Measurements from ENCODE around the gene NOC4L. TPM values are rescaled to one million over a fixed set of nuclear protein-coding genes. Genes with fewer than 3 reads are reported as not detected.
A peak's percentile ranks its signal among the peaks of the same experiment; 100 is the strongest.
"Not testable (repeated sequence)": the region's sequence is repeated elsewhere in the genome, so short reads cannot be mapped to it uniquely, and the experiment has no call there.

The NOC4L gene
- total RNA-seq, 1 donor, result 3.3 TPM

GRCh38 chr12:132185705-132186104 is 41.4 kb downstream of the NOC4L start:
- no peaks in the 10 kb centered on the region for H3K27me3 ChIP-seq (ENCODE audit: insufficient read depth, low read length)
- no peaks in the 10 kb centered on the region for H3K9me3 ChIP-seq (ENCODE audit: low read depth, low read length)
- H3K4me3 ChIP-seq (ENCODE audit: low read length), result peak overlapping the region; percentile 17
- peaks cover 40% of the 10 kb centered on the region for H3K4me1 ChIP-seq (ENCODE audit: insufficient read depth, low read length)

- Histone ChIP-seq H3K9me3 (ENCODE audit: low read depth, low read length) (no peaks in the 10 kb centered on the region), H3K27me3 (ENCODE audit: insufficient read depth, low read length) (no peaks in the 10 kb centered on the region), H3K4me1 (ENCODE audit: insufficient read depth, low read length) (peaks cover 42% of the 10 kb centered on the region), H3K4me3 (ENCODE audit: low read length) (peak overlapping the region; percentile 17)
Observed at GRCh38 chr12:132186208-132186856, 42.1 kb downstream of the NOC4L start.

- H3K4me3 ChIP-seq (ENCODE audit: low read length), result no peak overlapping the region
- H3K27me3 ChIP-seq (ENCODE audit: insufficient read depth, low read length), result no peaks in the 10 kb centered on the region
- peaks cover 42% of the 10 kb centered on the region for H3K4me1 ChIP-seq (ENCODE audit: insufficient read depth, low read length)
- no peaks in the 10 kb centered on the region for H3K9me3 ChIP-seq (ENCODE audit: low read depth, low read length)
Observed at GRCh38 chr12:132186857-132187620, 42.8 kb downstream of the NOC4L start.

GRCh38 chr12:132187646-132188450 is 43.6 kb downstream of the NOC4L start:
- peaks cover 42% of the 10 kb centered on the region for H3K4me1 ChIP-seq (ENCODE audit: insufficient read depth, low read length)
- H3K9me3 ChIP-seq (ENCODE audit: low read depth, low read length), result no peaks in the 10 kb centered on the region
- no peak overlapping the region for H3K4me3 ChIP-seq (ENCODE audit: low read length)
- H3K27me3 ChIP-seq (ENCODE audit: insufficient read depth, low read length), result no peaks in the 10 kb centered on the region

- Histone ChIP-seq H3K27me3 (ENCODE audit: insufficient read depth, low read length) (no peaks in the 10 kb centered on the region), H3K9me3 (ENCODE audit: low read depth, low read length) (no peaks in the 10 kb centered on the region), H3K4me1 (ENCODE audit: insufficient read depth, low read length) (peaks cover 42% of the 10 kb centered on the region), H3K4me3 (ENCODE audit: low read length) (no peak overlapping the region)
Observed at GRCh38 chr12:132188451-132188901, 44.2 kb downstream of the NOC4L start.

GRCh38 chr12:132188916-132189325 is 44.7 kb downstream of the NOC4L start:
- H3K4me1 ChIP-seq (ENCODE audit: insufficient read depth, low read length), result peaks cover 42% of the 10 kb centered on the region
- no peaks in the 10 kb centered on the region for H3K27me3 ChIP-seq (ENCODE audit: insufficient read depth, low read length)
- no peaks in the 10 kb centered on the region for H3K9me3 ChIP-seq (ENCODE audit: low read depth, low read length)
- peak overlapping the region; percentile 47 for H3K4me3 ChIP-seq (ENCODE audit: low read length)

- Histone ChIP-seq H3K9me3 (ENCODE audit: low read depth, low read length) (no peaks in the 10 kb centered on the region), H3K4me3 (ENCODE audit: low read length) (peak overlapping the region; percentile 47), H3K27me3 (ENCODE audit: insufficient read depth, low read length) (no peaks in the 10 kb centered on the region), H3K4me1 (ENCODE audit: insufficient read depth, low read length) (peaks cover 42% of the 10 kb centered on the region)
Observed at GRCh38 chr12:132189378-132190011, 45.2 kb downstream of the NOC4L start.

GRCh38 chr12:132190012-132190755 is 45.9 kb downstream of the NOC4L start:
- Histone ChIP-seq H3K27me3 (ENCODE audit: insufficient read depth, low read length) (no peaks in the 10 kb centered on the region), H3K4me3 (ENCODE audit: low read length) (peak overlapping the region; percentile 47), H3K4me1 (ENCODE audit: insufficient read depth, low read length) (peaks cover 42% of the 10 kb centered on the region), H3K9me3 (ENCODE audit: low read depth, low read length) (no peaks in the 10 kb centered on the region)

- Histone ChIP-seq H3K9me3 (ENCODE audit: low read depth, low read length) (no peaks in the 10 kb centered on the region), H3K4me1 (ENCODE audit: insufficient read depth, low read length) (peaks cover 34% of the 10 kb centered on the region), H3K4me3 (ENCODE audit: low read length) (no peak overlapping the region), H3K27me3 (ENCODE audit: insufficient read depth, low read length) (no peaks in the 10 kb centered on the region)
Observed at GRCh38 chr12:132190834-132191500, 46.7 kb downstream of the NOC4L start.

GRCh38 chr12:132191715-132192553 is 47.7 kb downstream of the NOC4L start:
- Histone ChIP-seq H3K4me1 (ENCODE audit: insufficient read depth, low read length) (peaks cover 25% of the 10 kb centered on the region), H3K4me3 (ENCODE audit: low read length) (no peak overlapping the region), H3K27me3 (ENCODE audit: insufficient read depth, low read length) (no peaks in the 10 kb centered on the region), H3K9me3 (ENCODE audit: low read depth, low read length) (no peaks in the 10 kb centered on the region)

GRCh38 chr12:132194056-132194455 is 49.8 kb downstream of the NOC4L start:
- Histone ChIP-seq H3K9me3 (ENCODE audit: low read depth, low read length) (no peaks in the 10 kb centered on the region), H3K4me3 (ENCODE audit: low read length) (no peak overlapping the region), H3K27me3 (ENCODE audit: insufficient read depth, low read length) (no peaks in the 10 kb centered on the region), H3K4me1 (ENCODE audit: insufficient read depth, low read length) (peaks cover 13% of the 10 kb centered on the region)

- H3K4me3 ChIP-seq (ENCODE audit: low read length), result no peak overlapping the region
- no peaks in the 10 kb centered on the region for H3K9me3 ChIP-seq (ENCODE audit: low read depth, low read length)
- peaks cover 10% of the 10 kb centered on the region for H3K4me1 ChIP-seq (ENCODE audit: insufficient read depth, low read length)
- no peaks in the 10 kb centered on the region for H3K27me3 ChIP-seq (ENCODE audit: insufficient read depth, low read length)
Observed at GRCh38 chr12:132194556-132194955, 50.3 kb downstream of the NOC4L start.

GRCh38 chr12:132195242-132195641 is 51.0 kb downstream of the NOC4L start:
- H3K4me3 ChIP-seq (ENCODE audit: low read length); H3K9me3 ChIP-seq (ENCODE audit: low read depth, low read length): not testable (repeated sequence)

More at GRCh38 chr12:132195242-132195641, 51.0 kb downstream of the NOC4L start:
- not testable (repeated sequence) for H3K4me1 ChIP-seq (ENCODE audit: insufficient read depth, low read length); H3K27me3 ChIP-seq (ENCODE audit: insufficient read depth, low read length)

Measured in mononuclear cell (primary cell).